HL-60 (cell line): ENCODE data around the gene GNAT2.

Experiments used
- CTCF ChIP-seq: IDR thresholded peaks from one replicate; pipeline ENCODE4 v1.5.1; 2011; ENCODE audit warnings: low read length, control low read depth, inconsistent platforms; ENCODE audit not compliant: insufficient read depth
- GABPA ChIP-seq: IDR thresholded peaks from 2 replicates; pipeline ENCODE4 v1.6.1; 2012; ENCODE audit warnings: low read depth
- POLR2AphosphoS5 ChIP-seq: IDR thresholded peaks from 2 replicates; pipeline ENCODE4 v1.6.1; 2012; ENCODE audit warnings: low read depth
- REST ChIP-seq: IDR thresholded peaks from 2 replicates; pipeline ENCODE4 v1.6.1; 2012; ENCODE audit warnings: low read depth; ENCODE audit not compliant: insufficient replicate concordance
- SPI1 ChIP-seq: IDR thresholded peaks from 2 replicates; pipeline ENCODE4 v1.6.1; 2012; ENCODE audit warnings: low read depth, mild to moderate bottlenecking, borderline replicate concordance

- TF ChIP-seq SPI1 (no peak), CTCF (no peak), POLR2AphosphoS5 (no peak), REST (no peak), GABPA (no peak)
These were observed 45.3 kb upstream of the GNAT2 start for GRCh38 chr1:109664671-109665070.
